Neural cell (in vitro differentiated cells): Measurements from ENCODE around the gene RDH16. TPM values are rescaled to one million over a fixed set of nuclear protein-coding genes. Genes with fewer than 3 reads are reported as not detected.
A peak's percentile ranks its signal among the peaks of the same experiment; 100 is the strongest.

ENCODE experiments used
- H2AFZ ChIP-seq: fragments of 200-600, 300-800 bp; sonication (generic), shearing (Covaris generic); 2 replicates; pipeline ENCODE4 v1.6.0; 2014; ENCODE audit warnings: low read depth, mild to moderate bottlenecking, antibody characterized with exemption, low read length, moderate library complexity
- H3F3A ChIP-seq: fragments of 200-600 bp; shearing (Covaris generic); 2 replicates; pipeline ENCODE4 v1.6.1; 2016; ENCODE audit warnings: mild to moderate bottlenecking, moderate library complexity, mixed read lengths, antibody characterized with exemption, low read length; ENCODE audit not compliant: insufficient read depth, poor library complexity, severe bottlenecking
- H3K27ac ChIP-seq: fragments of 200-600, 300-800 bp; sonication (generic), shearing (Covaris generic); 2 replicates; pipeline ENCODE4 v1.5.1; 2014; ENCODE audit warnings: mild to moderate bottlenecking, low read length, moderate library complexity
- H3K27me3 ChIP-seq: fragments of 300-800, 200-600 bp; sonication (generic), shearing (Covaris generic); 2 replicates; pipeline ENCODE4 v1.6.0; 2014; ENCODE audit warnings: mild to moderate bottlenecking, low read depth, low read length, moderate library complexity; ENCODE audit not compliant: insufficient read depth
- H3K36me3 ChIP-seq: fragments of 300-800, 200-600 bp; sonication (generic), shearing (Covaris generic); 2 replicates; pipeline ENCODE4 v1.5.1; 2014; ENCODE audit warnings: mild to moderate bottlenecking, antibody characterized with exemption, low read length, moderate library complexity; ENCODE audit not compliant: insufficient read depth
- H3K4me2 ChIP-seq: fragments of 300-800, 200-600 bp; sonication (generic), shearing (Covaris generic); 2 replicates; pipeline ENCODE4 v1.6.0; 2014; ENCODE audit warnings: mild to moderate bottlenecking, low read length
- H3K4me3 ChIP-seq: fragments of 300-800, 200-600 bp; sonication (generic), shearing (Covaris generic); 2 replicates; pipeline ENCODE4 v1.5.1; 2014; ENCODE audit warnings: mild to moderate bottlenecking, low read length, moderate library complexity
- H3K79me2 ChIP-seq: fragments of 200-600 bp; shearing (Covaris generic); replicated peaks from 2 replicates; pipeline ENCODE4 v1.6.0; 2014; ENCODE audit warnings: mild to moderate bottlenecking, low read length, moderate library complexity; ENCODE audit not compliant: insufficient read depth
- H3K9ac ChIP-seq: fragments of 300-800, 200-600 bp; sonication (generic), shearing (Covaris generic); 2 replicates; pipeline ENCODE4 v1.6.1; 2016; ENCODE audit warnings: mild to moderate bottlenecking, low read length, mixed read lengths
- H3K9me2 ChIP-seq: fragments of 200-600 bp; shearing (Covaris generic); 2 replicates; pipeline ENCODE4 v1.6.1; 2016; ENCODE audit warnings: mild to moderate bottlenecking, low read length, mixed read lengths; ENCODE audit not compliant: insufficient read depth
- H3K9me3 ChIP-seq: fragments of 200-600, 300-800 bp; sonication (generic), shearing (Covaris generic); 2 replicates; pipeline ENCODE4 v1.6.1; 2016; ENCODE audit warnings: mild to moderate bottlenecking, mixed run types, low read length, moderate library complexity, mixed read lengths
- H4K20me1 ChIP-seq: fragments of 200-600 bp; shearing (Covaris generic); 2 replicates; pipeline ENCODE4 v1.6.1; 2016; ENCODE audit warnings: mild to moderate bottlenecking, mixed run types; ENCODE audit not compliant: insufficient read depth
- EP300 ChIP-seq: fragments of 450-650 bp; conservative IDR thresholded peaks from 2 replicates; pipeline ENCODE4 v1.6.1; 2014; ENCODE audit warnings: antibody characterized with exemption, mild to moderate bottlenecking, moderate library complexity; ENCODE audit not compliant: poor library complexity, severe bottlenecking
- EZH2 ChIP-seq: fragments of 200-600, 300-800 bp; shearing (Covaris generic), sonication (generic); IDR thresholded peaks from 2 replicates; pipeline ENCODE4 v1.6.1; 2014; ENCODE audit warnings: antibody characterized with exemption, low read length, borderline replicate concordance, mild to moderate bottlenecking; ENCODE audit not compliant: insufficient read depth, poor library complexity, severe bottlenecking
- MXI1 ChIP-seq: fragments of 450-650 bp; conservative IDR thresholded peaks from 2 replicates; pipeline ENCODE4 v1.6.1; 2014; ENCODE audit warnings: antibody characterized with exemption, mild to moderate bottlenecking; ENCODE audit not compliant: poor library complexity, severe bottlenecking
- POLR2AphosphoS5 ChIP-seq: IDR thresholded peaks from 2 replicates; pipeline ENCODE4 v1.6.1; 2012
- RAD21 ChIP-seq: fragments of 450-650 bp; conservative IDR thresholded peaks from 2 replicates; pipeline ENCODE4 v1.6.1; 2014; ENCODE audit warnings: antibody characterized with exemption, mild to moderate bottlenecking, moderate library complexity
- SMC3 ChIP-seq: fragments of 450-650 bp; conservative IDR thresholded peaks from 2 replicates; pipeline ENCODE4 v1.6.1; 2014; ENCODE audit warnings: antibody characterized with exemption, mild to moderate bottlenecking, moderate library complexity; ENCODE audit not compliant: poor library complexity
- TAF1 ChIP-seq: IDR thresholded peaks from 2 replicates; pipeline ENCODE4 v1.6.1; 2012; ENCODE audit warnings: low read depth
- polyA plus RNA-seq: library from polyadenylated mRNA; depleted of rRNA; stranded (reverse); fragments of >200 nt; gene quantifications from 2 replicates; pipeline ENCODE4 v1.2.3, GENCODE V29; 2014
- TF ChIP-seq, protein P1 (sequence below): IDR thresholded peaks from 2 replicates; pipeline ENCODE4 v1.6.1; 2012; ENCODE audit warnings: borderline replicate concordance
- TF ChIP-seq, protein P2 (sequence below): fragments of 450-650 bp; IDR thresholded peaks from 2 replicates; pipeline ENCODE4 v1.5.1; 2014; ENCODE audit warnings: antibody characterized with exemption, mild to moderate bottlenecking, moderate library complexity; ENCODE audit not compliant: poor library complexity, severe bottlenecking

The RDH16 gene
- polyA plus RNA-seq, 1 donor from 2014 or later, result 1.0 TPM

DNA sequence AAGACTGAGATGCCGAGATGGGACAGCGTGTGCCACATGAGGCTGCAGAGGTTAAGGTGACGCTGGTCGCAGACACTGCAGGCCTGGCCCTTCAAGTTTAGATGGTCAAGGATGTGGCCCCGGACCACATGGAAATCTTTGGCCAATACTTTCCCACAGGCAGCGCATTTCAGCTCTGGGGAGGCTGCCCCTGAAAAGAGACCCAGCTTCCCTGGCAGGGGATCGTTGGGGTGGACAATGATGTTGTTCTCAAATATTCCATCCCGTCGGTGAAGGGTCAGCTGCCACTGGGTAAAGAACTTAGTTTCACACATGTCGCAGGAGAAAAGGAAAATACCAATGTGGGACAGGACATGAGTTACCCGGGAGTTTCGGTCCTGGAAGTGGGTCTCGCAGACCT, 46.0 kb upstream of the RDH16 start:
- no peaks in the 10 kb centered on the region for H3K27me3 ChIP-seq
- no peak overlapping the region for H3K4me2 ChIP-seq
- H3K9me3 ChIP-seq, result no peaks in the 10 kb centered on the region
- H3K9me2 ChIP-seq, result no peaks in the 10 kb centered on the region
- no peak overlapping the region for H3K4me3 ChIP-seq
- no peaks in the 10 kb centered on the region for H3K36me3 ChIP-seq
- no peaks in the 10 kb centered on the region for H3F3A ChIP-seq
- no peak overlapping the region for H2AFZ ChIP-seq
- peaks cover 51% of the 10 kb centered on the region for H3K79me2 ChIP-seq
- no peak overlapping the region for H3K9ac ChIP-seq
- H4K20me1 ChIP-seq, result no peaks in the 10 kb centered on the region
- TF ChIP-seq EZH2 (no peak), RAD21 (no peak), MXI1 (no peak), SMC3 (no peak), TAF1 (no peak), EP300 (no peak), POLR2AphosphoS5 (no peak)
- TF ChIP-seq, protein P1, sequence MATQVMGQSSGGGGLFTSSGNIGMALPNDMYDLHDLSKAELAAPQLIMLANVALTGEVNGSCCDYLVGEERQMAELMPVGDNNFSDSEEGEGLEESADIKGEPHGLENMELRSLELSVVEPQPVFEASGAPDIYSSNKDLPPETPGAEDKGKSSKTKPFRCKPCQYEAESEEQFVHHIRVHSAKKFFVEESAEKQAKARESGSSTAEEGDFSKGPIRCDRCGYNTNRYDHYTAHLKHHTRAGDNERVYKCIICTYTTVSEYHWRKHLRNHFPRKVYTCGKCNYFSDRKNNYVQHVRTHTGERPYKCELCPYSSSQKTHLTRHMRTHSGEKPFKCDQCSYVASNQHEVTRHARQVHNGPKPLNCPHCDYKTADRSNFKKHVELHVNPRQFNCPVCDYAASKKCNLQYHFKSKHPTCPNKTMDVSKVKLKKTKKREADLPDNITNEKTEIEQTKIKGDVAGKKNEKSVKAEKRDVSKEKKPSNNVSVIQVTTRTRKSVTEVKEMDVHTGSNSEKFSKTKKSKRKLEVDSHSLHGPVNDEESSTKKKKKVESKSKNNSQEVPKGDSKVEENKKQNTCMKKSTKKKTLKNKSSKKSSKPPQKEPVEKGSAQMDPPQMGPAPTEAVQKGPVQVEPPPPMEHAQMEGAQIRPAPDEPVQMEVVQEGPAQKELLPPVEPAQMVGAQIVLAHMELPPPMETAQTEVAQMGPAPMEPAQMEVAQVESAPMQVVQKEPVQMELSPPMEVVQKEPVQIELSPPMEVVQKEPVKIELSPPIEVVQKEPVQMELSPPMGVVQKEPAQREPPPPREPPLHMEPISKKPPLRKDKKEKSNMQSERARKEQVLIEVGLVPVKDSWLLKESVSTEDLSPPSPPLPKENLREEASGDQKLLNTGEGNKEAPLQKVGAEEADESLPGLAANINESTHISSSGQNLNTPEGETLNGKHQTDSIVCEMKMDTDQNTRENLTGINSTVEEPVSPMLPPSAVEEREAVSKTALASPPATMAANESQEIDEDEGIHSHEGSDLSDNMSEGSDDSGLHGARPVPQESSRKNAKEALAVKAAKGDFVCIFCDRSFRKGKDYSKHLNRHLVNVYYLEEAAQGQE, result no peak
- TF ChIP-seq, protein P2, sequence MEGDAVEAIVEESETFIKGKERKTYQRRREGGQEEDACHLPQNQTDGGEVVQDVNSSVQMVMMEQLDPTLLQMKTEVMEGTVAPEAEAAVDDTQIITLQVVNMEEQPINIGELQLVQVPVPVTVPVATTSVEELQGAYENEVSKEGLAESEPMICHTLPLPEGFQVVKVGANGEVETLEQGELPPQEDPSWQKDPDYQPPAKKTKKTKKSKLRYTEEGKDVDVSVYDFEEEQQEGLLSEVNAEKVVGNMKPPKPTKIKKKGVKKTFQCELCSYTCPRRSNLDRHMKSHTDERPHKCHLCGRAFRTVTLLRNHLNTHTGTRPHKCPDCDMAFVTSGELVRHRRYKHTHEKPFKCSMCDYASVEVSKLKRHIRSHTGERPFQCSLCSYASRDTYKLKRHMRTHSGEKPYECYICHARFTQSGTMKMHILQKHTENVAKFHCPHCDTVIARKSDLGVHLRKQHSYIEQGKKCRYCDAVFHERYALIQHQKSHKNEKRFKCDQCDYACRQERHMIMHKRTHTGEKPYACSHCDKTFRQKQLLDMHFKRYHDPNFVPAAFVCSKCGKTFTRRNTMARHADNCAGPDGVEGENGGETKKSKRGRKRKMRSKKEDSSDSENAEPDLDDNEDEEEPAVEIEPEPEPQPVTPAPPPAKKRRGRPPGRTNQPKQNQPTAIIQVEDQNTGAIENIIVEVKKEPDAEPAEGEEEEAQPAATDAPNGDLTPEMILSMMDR, result no peak
- H3K27ac ChIP-seq, result no peak overlapping the region

DNA sequence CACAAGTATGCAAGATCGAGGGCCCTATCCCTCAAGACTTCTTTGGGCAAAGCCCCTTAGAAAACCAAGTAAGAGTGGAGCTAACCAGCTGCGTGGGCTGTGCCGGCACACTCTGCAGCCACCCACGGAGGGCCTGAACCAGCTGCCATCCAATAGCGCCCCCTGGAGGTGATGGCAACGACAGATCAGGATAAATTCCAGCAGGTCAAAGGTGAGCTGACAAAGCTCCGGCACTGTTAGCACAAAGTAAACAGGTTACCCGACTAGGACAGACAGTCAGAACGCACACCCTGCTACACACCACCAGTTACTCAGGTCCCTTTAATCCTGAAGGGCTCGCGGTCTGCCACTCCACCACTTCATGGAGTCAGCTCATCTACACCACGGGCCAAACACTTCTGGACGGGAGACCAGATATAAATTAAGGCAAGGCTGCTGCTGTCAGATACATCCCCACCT, 44.1 kb upstream of the RDH16 start:
- no peaks in the 10 kb centered on the region for H3K36me3 ChIP-seq

More for the DNA sequence above, 44.1 kb upstream of the RDH16 start:
- Histone ChIP-seq H3K4me3 (no peak overlapping the region), H3K9ac (no peak overlapping the region), H3F3A (no peaks in the 10 kb centered on the region), H3K9me2 (no peaks in the 10 kb centered on the region), H3K79me2 (peaks cover 51% of the 10 kb centered on the region), H2AFZ (no peak overlapping the region), H3K9me3 (no peaks in the 10 kb centered on the region), H3K4me2 (no peak overlapping the region), H4K20me1 (no peaks in the 10 kb centered on the region), H3K27me3 (no peaks in the 10 kb centered on the region), H3K27ac (no peak overlapping the region)
- TF ChIP-seq, protein P2, result peak; percentile 50
- TF ChIP-seq EP300 (no peak), SMC3 (peak; percentile 26)
